Measurements from ENCODE around the gene ZNF256. TPM values are rescaled to one million over a fixed set of nuclear protein-coding genes. Genes with fewer than 3 reads are reported as not detected.
"Not testable (repeated sequence)": the region's sequence is repeated elsewhere in the genome, so short reads cannot be mapped to it uniquely, and the experiment has no call there.

Gene ZNF256
- total RNA-seq, 4 donors from 2014 or later: 5.7 to 11.1 (median 6.3) TPM

- H3K4me3 ChIP-seq (replicated peaks in 1 of 3): no peak overlapping the region
- 95 to 100% methylated on average over 4 of the region's 4 CpGs for WGBS, 2 donors
- no peaks in the 10 kb centered on the region for H3K27me3 ChIP-seq
- no peak overlapping the region for H3K27ac ChIP-seq
- H3K9me3 ChIP-seq: no peaks in the 10 kb centered on the region
- no peaks in the 10 kb centered on the region for H3K4me1 ChIP-seq
- intact Hi-C loops (cut with DNase I): no loop called here
- H3K36me3 ChIP-seq: peaks cover 17 to 26% of the 10 kb centered on the region in 2 donors
- DNase-seq: no peak
- TF ChIP-seq POLR2A (IDR thresholded peaks at IDR 0.05): no peak
- no peak for TF ChIP-seq CTCF (IDR thresholded peaks at IDR 0.05)
Observed at GRCh38 chr19:57927587-57927986, 19.9 kb downstream of the ZNF256 start.

- intact Hi-C loops (cut with DNase I); H3K27me3 ChIP-seq; H3K9me3 ChIP-seq; H3K36me3 ChIP-seq: not testable (repeated sequence)
- peak in 1 of 2 donors; percentile 60 for TF ChIP-seq POLR2A (IDR thresholded peaks at IDR 0.05)
- peak in 3 of 6 experiments; percentile 17 to 29 (median 24) for TF ChIP-seq CTCF (IDR thresholded peaks at IDR 0.05)
- 0 to 1% methylated on average over 18 to 30 of the region's 51 CpGs for WGBS, 2 donors
- peaks cover 10 to 15% of the 10 kb centered on the region in 2 donors for H3K4me1 ChIP-seq
- DNase-seq: peak; percentile 85 to 87
- peak within 1 kb of the TSS in 2 of 3 donors; percentile 3 to 51 for H3K27ac ChIP-seq
- H3K4me3 ChIP-seq (replicated peaks in 1 of 3): peak within 1 kb of the TSS; percentile 29 to 78 (median 60)
Observed at GRCh38 chr19:57916168-57916995, 31.1 kb downstream of the ZNF256 start, which contains the start of gene ZNF417. Gene ZNF417 (minus strand): TSS chr19:57916592. CDS start chr19:57916411, 181 bp downstream.

- Histone ChIP-seq H3K4me3 (replicated peaks in 1 of 3) (no peak overlapping the region), H3K27me3 (no peaks in the 10 kb centered on the region), H3K36me3 (peaks cover 12 to 14% of the 10 kb centered on the region in 2 donors), H3K9me3 (no peaks in the 10 kb centered on the region), H3K27ac (no peak overlapping the region), H3K4me1 (peaks cover 10 to 15% of the 10 kb centered on the region in 2 donors)
- WGBS, 2 donors: 85 to 90% methylated on average over 3 of the region's 3 CpGs
- intact Hi-C loops (cut with DNase I): no loop called here
- TF ChIP-seq CTCF (IDR thresholded peaks at IDR 0.05): no peak
- no peak for TF ChIP-seq POLR2A (IDR thresholded peaks at IDR 0.05)
- DNase-seq: no peak
Observed at GRCh38 chr19:57914531-57914930, 33.0 kb downstream of the ZNF256 start.

- Histone ChIP-seq H3K36me3 (peaks cover 20 to 29% of the 10 kb centered on the region in 2 donors), H3K4me3 (replicated peaks in 1 of 3) (no peak overlapping the region), H3K27ac (no peak overlapping the region), H3K9me3 (no peaks in the 10 kb centered on the region), H3K4me1 (no peaks in the 10 kb centered on the region), H3K27me3 (no peaks in the 10 kb centered on the region)
- DNase-seq: no peak
- TF ChIP-seq CTCF (IDR thresholded peaks at IDR 0.05): no peak
- TF ChIP-seq POLR2A (IDR thresholded peaks at IDR 0.05): no peak
- intact Hi-C loops (cut with DNase I): no loop called here
- 97 to 99% methylated on average over 3 of the region's 3 CpGs for WGBS, 2 donors
Observed at GRCh38 chr19:57907394-57907793, 40.1 kb downstream of the ZNF256 start.

- peaks cover 9 to 18% of the 10 kb centered on the region in 2 donors for H3K36me3 ChIP-seq
- H3K4me3 ChIP-seq (replicated peaks in 1 of 3): no peak overlapping the region
- no peaks in the 10 kb centered on the region for H3K4me1 ChIP-seq
- DNase-seq: no peak
- TF ChIP-seq CTCF (IDR thresholded peaks at IDR 0.05) (no peak), POLR2A (IDR thresholded peaks at IDR 0.05) (no peak)
- no peaks in the 10 kb centered on the region for H3K27me3 ChIP-seq
- no peaks in the 10 kb centered on the region for H3K9me3 ChIP-seq
- intact Hi-C loops (cut with DNase I): no loop called here
- H3K27ac ChIP-seq: no peak overlapping the region
- WGBS, 2 donors: 89 to 91% methylated on average over 6 of the region's 6 CpGs
Observed at GRCh38 chr19:57905258-57905657, 42.2 kb downstream of the ZNF256 start.

All from thyroid gland (tissue), 4 donors.